Umbilical cord (tissue), 2 donors: ENCODE data around the gene FAM83G. TPM values are rescaled to one million over a fixed set of nuclear protein-coding genes. Genes with fewer than 3 reads are reported as not detected.
"Not testable (repeated sequence)": the region's sequence is repeated elsewhere in the genome, so short reads cannot be mapped to it uniquely, and the experiment has no call there.

Experiments
- DNase-seq: peaks from one replicate; pipeline ENCODE4 v3.0.0-alpha.2; 2015; ENCODE audit warnings: low spot score
- total RNA-seq: library from RNA; depleted of rRNA; stranded (reverse); fragments of >200 nt; gene quantifications from one replicate; pipeline ENCODE4 v1.2.3, GENCODE V29; 2014; ENCODE audit warnings: low replicate concordance; ENCODE audit not compliant: insufficient read depth

Gene FAM83G
- total RNA-seq, 1 donor from 2014 or later, result 4.8 TPM

GRCh38 chr17:18951941-18952842, 52.4 kb downstream of the FAM83G start, which contains the start of gene SLC5A10:
SLC5A10 (plus strand) TSS chr17:18952165; CDS start chr17:18952206, 41 bp downstream.
- no peak for DNase-seq

GRCh38 chr17:18950944-18951905, 53.3 kb downstream of the FAM83G start:
- DNase-seq, result no peak

GRCh38 chr17:18950346-18950745, 54.2 kb downstream of the FAM83G start:
- no peak for DNase-seq

- DNase-seq, result peak; percentile 83
These were observed 55.0 kb downstream of the FAM83G start for GRCh38 chr17:18949566-18949965.

- DNase-seq, result no peak
These were observed 56.0 kb downstream of the FAM83G start for GRCh38 chr17:18948476-18949006.

- no peak for DNase-seq
These were observed 56.7 kb downstream of the FAM83G start for GRCh38 chr17:18947866-18948265.

- peak; percentile 15 for DNase-seq
These were observed 58.0 kb downstream of the FAM83G start for GRCh38 chr17:18946536-18946935.

- DNase-seq, result no peak
These were observed 59.9 kb downstream of the FAM83G start for GRCh38 chr17:18944646-18945045.

- no peak for DNase-seq
These were observed 65.9 kb downstream of the FAM83G start for GRCh38 chr17:18938692-18939023.

- no peak for DNase-seq
These were observed 66.4 kb downstream of the FAM83G start for GRCh38 chr17:18937981-18938691.

GRCh38 chr17:18933102-18934058, 71.2 kb downstream of the FAM83G start:
- no peak for DNase-seq

- no peak for DNase-seq
These were observed 72.1 kb downstream of the FAM83G start for GRCh38 chr17:18932360-18933055.

GRCh38 chr17:18928628-18929125, 75.9 kb downstream of the FAM83G start:
- DNase-seq, result no peak

- no peak for DNase-seq
These were observed 79.4 kb downstream of the FAM83G start for GRCh38 chr17:18925187-18925586.

GRCh38 chr17:18922596-18922995, 82.0 kb downstream of the FAM83G start:
- DNase-seq, result not testable (repeated sequence)

- DNase-seq, result no peak
These were observed 82.6 kb downstream of the FAM83G start for GRCh38 chr17:18921912-18922451.

GRCh38 chr17:18921485-18921884, 83.1 kb downstream of the FAM83G start:
- DNase-seq, result no peak

- no peak for DNase-seq
These were observed 83.6 kb downstream of the FAM83G start for GRCh38 chr17:18920911-18921441.

GRCh38 chr17:18919963-18920362, 84.6 kb downstream of the FAM83G start:
- no peak for DNase-seq
